DMS153 treated with DMSO at 0.1 percent for 48 hours (cell line): Measurements from ENCODE around the gene NUP50.

ENCODE experiments used
- DNase-seq: peaks from one replicate; lab custom pipeline; 2025; ENCODE audit not compliant: unreplicated experiment; lab: John Stamatoyannopoulos, UW

NUP50 gene

GRCh38 chr22:45192701-45193187 lies 29.0 kb downstream of the NUP50 start:
- DNase-seq = no peak

- DNase-seq = no peak
These were observed 31.0 kb downstream of the NUP50 start for GRCh38 chr22:45194686-45195085.

- DNase-seq = no peak
These were observed 31.9 kb downstream of the NUP50 start for GRCh38 chr22:45195616-45196015.

DNA sequence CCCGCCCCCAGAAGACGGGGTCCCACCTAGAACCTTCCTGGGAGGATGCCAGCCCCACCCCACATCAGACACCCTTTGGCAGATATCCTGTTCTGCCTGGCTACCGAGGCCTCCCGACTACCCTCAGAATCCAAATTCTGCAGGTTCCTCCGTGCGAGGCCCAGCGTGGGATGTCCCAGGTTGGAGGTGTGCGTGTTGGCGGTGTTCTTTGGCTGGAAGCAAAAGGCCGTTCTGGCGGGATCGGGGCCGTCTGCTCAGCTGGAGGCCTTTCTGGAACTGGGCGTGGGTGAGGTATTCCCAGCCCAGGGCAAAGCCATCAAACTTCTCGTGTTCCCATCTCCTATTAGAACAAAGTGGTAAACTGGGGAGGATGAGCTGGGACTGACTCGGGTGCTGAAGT lies 32.6 kb downstream of the NUP50 start:
- no peak for DNase-seq

DNA sequence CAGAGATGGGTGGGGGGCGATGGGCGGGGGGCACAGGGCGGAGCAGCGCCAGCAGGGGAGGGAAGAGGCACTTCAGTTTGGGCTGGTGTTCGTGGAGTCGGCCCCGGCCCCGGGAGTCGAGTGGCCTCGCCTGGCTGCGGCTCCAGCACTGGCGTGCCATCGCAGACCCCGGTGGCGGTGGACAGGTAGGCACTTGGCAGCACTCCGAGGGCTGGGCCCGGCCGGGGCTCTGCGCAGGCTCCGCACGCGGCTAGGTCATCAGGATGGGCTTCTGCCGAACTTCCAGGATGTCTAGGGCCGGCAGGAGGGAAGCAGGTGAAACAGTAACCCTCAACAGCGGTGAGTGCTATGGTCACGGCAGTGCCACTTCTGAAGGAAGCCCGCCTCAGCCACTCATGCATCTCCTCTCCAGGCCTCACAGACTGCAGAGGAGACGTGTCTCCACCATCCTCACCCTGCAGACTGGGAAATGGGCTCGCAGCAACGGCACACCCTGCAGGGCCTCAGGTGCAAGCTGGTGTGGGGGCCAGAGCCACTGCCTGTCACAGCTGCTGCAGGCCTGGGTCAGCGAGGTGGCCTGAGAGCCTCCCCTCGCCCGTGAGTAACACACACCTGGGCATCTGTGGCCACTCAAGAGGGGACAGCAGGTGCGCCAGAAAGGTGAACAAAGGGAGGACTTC lies 33.3 kb downstream of the NUP50 start:
- no peak for DNase-seq

GRCh38 chr22:45197606-45198462 lies 34.1 kb downstream of the NUP50 start:
- DNase-seq = no peak

DNA sequence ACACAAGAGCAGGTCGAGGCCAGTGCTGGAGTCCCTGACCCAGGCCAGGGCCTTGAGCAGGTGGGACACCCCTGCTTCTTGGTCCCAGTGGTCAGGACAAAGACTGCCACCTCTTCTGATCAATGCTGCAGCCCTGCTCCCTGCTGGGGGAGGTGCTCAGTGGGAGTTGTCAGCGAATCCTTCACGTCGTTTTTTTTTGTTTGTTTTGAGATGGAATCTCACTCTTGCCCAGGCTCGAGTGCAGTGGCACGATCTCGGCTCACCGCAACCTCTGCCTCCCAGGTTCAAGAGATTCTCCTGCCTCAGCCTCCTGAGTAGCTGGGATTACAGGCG lies 34.7 kb downstream of the NUP50 start:
- DNase-seq = no peak

DNA sequence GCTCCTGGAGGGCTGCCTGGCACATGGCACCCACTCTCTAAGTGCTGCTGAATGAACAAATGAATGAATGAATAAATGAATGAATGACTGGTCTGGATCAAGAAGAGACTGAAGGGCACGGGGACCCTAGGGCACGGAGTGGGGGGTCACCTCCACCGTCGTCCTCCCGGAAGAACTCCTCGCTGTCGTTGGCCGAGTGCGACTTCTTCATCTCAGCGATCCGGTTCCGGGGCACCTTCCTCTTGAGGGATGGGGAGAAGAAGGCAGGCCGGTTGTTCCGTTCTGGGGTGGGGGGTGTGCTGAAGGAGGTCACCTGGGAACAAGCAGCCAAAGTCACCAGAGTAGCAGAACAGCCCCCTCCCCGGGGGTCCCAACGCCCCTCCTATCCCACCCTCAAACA lies 36.0 kb downstream of the NUP50 start:
- DNase-seq = no peak

GRCh38 chr22:45200230-45200629 lies 36.5 kb downstream of the NUP50 start:
- DNase-seq = no peak

GRCh38 chr22:45200860-45201511 lies 37.3 kb downstream of the NUP50 start:
- DNase-seq = no peak

GRCh38 chr22:45201678-45202332 lies 38.1 kb downstream of the NUP50 start:
- DNase-seq = no peak

GRCh38 chr22:45202333-45203149 lies 38.8 kb downstream of the NUP50 start:
- no peak for DNase-seq

GRCh38 chr22:45203150-45203951 lies 39.6 kb downstream of the NUP50 start:
- DNase-seq = no peak

DNA sequence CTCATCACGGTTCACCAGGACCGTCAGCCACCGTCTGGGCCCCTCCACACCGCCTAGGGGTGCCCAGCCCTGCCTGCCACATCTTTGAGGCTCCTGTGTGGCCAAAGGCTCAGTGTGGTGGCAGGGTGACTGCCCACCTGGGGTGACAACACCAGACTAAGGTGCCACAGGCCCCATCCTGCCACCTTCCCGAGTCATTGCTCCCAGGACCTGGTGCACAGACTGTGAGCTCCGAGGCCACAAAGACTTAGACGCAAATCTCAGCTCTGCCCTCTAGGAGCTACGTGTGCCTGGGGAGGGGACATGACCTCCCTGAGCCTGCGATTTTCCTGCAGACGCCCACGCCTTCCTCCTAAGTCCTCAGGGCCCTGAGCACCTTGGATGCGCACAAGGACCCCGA lies 40.5 kb downstream of the NUP50 start:
- DNase-seq = no peak

- no peak for DNase-seq
These were observed 41.1 kb downstream of the NUP50 start for GRCh38 chr22:45204819-45205218.

DNA sequence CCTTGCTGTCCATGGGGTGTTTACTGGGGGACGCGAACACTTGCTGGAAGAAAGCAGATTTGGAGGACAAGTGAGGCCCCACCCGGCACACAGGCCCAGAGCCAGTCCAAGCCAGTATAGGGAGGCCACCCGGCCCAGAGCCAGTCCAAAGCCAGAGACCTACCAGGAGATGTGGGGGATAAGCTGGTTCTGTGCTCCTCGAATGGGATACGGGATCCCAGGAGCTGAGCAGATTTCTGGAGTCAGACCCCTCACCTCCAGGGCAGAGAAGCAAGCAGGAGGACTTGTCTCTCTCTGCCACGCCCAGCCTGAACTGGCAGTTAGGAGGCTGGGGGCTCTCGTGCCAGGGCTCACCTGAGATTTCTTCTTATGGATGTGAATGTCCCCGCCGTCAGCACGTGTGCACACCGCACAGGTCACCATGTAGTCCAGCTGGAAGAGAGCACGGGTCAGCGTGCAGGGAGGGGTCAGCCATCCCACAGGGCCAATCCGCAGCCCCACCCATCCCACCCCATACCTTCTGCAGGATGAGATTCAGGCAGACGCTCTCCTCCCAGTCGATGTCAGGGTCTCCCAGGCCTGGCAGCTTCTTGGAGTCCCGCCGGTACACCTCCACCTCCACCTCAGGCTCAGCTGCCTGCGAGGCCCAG lies 41.7 kb downstream of the NUP50 start:
- no peak for DNase-seq

GRCh38 chr22:45206233-45206632 lies 42.5 kb downstream of the NUP50 start:
- no peak for DNase-seq

GRCh38 chr22:45207533-45207932 lies 43.8 kb downstream of the NUP50 start:
- DNase-seq = no peak

- DNase-seq = no peak
These were observed 44.4 kb downstream of the NUP50 start for GRCh38 chr22:45207981-45208664.
